Articular chondrocyte of knee joint (primary cell): ENCODE measurements around the gene MIEF1. TPM values are rescaled to one million over a fixed set of nuclear protein-coding genes. Genes with fewer than 3 reads are reported as not detected.

Experiments
- total RNA-seq: library from RNA; depleted of rRNA; stranded (reverse); fragments of >200 nt; gene quantifications from 2 replicates; pipeline ENCODE4 v1.2.3, GENCODE V29; 2012

MIEF1 gene
- 26.4 and 27.3 TPM in 2 replicates for total RNA-seq

GRCh38 chr22:39502109-39502788 lies at the start of gene MIEF1:
Gene MIEF1 (plus strand): TSS chr22:39502290. CDS start chr22:39511295, 9,005 bp downstream.

GRCh38 chr22:39456522-39457197 lies 45.4 kb upstream of the MIEF1 start, which contains the start of gene MGAT3:
Gene MGAT3 (plus strand): TSS chr22:39457012. CDS start chr22:39487348, 30,336 bp downstream.

DNA sequence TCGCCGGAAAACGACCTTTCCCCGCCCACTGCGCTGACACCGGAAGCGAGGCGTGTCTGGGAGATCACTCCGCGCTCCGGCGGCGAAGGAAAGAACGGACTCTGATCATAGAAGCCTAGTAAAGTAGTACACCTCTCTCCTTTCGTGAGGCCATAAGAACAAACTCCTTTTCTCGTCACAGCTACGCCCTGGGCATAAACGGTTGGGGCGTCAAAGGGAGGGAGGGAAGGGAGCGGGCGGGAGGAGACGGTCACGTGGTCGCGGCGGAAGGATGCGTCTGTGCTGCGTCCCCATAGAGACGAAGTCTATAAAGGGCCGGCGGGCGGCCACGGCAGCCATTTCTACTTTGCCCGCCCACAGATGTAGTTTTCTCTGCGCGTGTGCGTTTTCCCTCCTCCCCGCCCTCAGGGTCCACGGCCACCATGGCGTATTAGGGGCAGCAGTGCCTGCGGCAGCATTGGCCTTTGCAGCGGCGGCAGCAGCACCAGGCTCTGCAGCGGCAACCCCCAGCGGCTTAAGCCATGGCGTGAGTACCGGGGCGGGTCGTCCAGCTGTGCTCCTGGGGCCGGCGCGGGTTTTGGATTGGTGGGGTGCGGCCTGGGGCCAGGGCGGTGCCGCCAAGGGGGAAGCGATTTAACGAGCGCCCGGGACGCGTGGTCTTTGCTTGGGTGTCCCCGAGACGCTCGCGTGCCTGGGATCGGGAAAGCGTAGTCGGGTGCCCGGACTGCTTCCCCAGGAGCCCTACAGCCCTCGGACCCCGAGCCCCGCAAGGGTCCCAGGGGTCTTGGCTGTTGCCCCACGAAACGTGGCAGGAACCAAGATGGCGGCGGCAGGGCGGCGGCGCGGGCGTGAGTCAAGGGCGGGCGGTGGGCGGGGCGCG lies 18.4 kb downstream of the MIEF1 start, which contains the start of gene ATF4:
Gene ATF4, plus strand, starts transcription at position 337 of the 880 bp plus-strand sequence. CDS start 884 bp downstream, outside the sequence.

DNA sequence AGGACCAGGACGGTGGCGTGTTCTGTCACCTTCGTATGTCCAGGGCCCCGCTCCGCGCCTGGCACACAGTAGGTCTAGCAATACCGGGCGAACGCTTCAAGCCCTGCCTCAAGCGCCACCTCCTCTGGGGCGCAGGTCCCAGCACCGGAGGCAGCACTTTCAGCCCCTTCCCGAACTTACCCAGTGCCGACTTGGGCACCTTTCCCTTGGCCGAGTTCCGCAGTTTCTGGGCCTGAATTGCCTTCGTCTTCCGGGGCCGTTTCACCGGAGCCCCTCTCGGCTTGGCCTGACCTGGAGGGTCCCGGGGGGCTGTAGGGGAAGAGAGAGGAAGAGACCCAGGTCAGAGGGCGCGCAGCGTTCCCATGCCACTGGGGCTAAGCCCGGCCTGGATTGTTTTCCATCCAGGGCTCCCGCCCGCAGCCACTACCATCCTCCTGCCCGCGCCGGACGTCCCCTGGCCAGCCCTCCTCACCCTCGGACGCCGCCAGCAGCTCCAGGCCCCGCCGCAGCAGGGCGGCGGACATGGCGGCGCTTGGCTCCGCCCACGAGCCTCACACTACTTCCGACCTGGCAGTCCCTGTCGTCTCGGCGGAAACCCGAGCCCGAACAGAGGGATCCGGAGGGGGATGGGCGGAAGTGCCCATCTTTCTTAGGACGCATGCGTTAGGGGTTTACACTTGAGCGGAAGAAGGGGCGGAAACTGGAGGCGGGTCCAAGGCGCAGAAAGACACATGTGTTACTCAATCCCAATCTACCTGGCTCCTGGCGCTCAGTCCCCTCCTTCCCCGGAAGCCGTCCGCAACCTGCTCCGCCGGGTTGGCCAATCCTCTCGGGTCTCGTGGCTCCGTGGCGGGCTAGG lies 30.4 kb downstream of the MIEF1 start, which contains the start of gene RPS19BP1:
Gene RPS19BP1, minus strand, starts transcription at position 534 of the 859 bp plus-strand sequence. Its CDS starts 10 bp downstream, at position 524.

Other genes starting within 250 kb of the MIEF1 start
- 2,441 and 2,999 TPM in 2 replicates for gene RPL3, start 182.7 kb upstream of the MIEF1 start, total RNA-seq
- gene SYNGR1, start 152.3 kb upstream of the MIEF1 start, total RNA-seq: 4.8 and 11.0 TPM in 2 replicates
- 10.7 and 11.4 TPM in 2 replicates for gene TAB1, start 102.5 kb upstream of the MIEF1 start, total RNA-seq
- 0.11 and 0.13 TPM in 2 replicates for gene MGAT3, start 45.3 kb upstream of the MIEF1 start, total RNA-seq
- 305 and 309 TPM in 2 replicates for gene ATF4, start 18.3 kb downstream of the MIEF1 start, total RNA-seq
- gene RPS19BP1, start 30.5 kb downstream of the MIEF1 start, total RNA-seq: 32.0 and 34.4 TPM in 2 replicates
- gene CACNA1I, start 68.5 kb downstream of the MIEF1 start, total RNA-seq: under 0.01 TPM in 2 replicates